WTC11 (cell line): ENCODE measurements around the gene CTSE. TPM values are rescaled to one million over a fixed set of nuclear protein-coding genes. Genes with fewer than 3 reads are reported as not detected.

ENCODE experiments used
- ATAC-seq: fragments of 200-7000 bp; cut with Tn5 transposase; 2 replicates; pipeline ENCODE4 v1.10.0; 2021; ENCODE audit warnings: mild to moderate bottlenecking, moderate library complexity
- CTCF ChIA-PET: fragments of 300-600 bp; sonication (Branson Sonifier 250); formaldehyde crosslinking; loops from one replicate; lab custom pipeline; 2021; ENCODE audit warnings: antibody characterized with exemption; lab: Charles Lee
- POLR2A ChIA-PET: fragments of 350-600 bp; sonication (Branson Sonifier 250); formaldehyde crosslinking; loops from one replicate; lab custom pipeline; 2021; ENCODE audit warnings: antibody characterized with exemption; lab: Charles Lee
- DNase-seq: peaks from one replicate; pipeline ENCODE4 v3.0.0; 2021; ENCODE audit warnings: low spot score
- H3K27ac Mint-ChIP-seq: 2 replicates; pipeline ENCODE4 v1.8.0; 2021; ENCODE audit warnings: mixed read lengths
- H3K27me3 Mint-ChIP-seq: 2 replicates; pipeline ENCODE4 v1.8.0; 2021; ENCODE audit warnings: low read depth, mild to moderate bottlenecking, moderate library complexity, mixed read lengths
- H3K36me3 Mint-ChIP-seq: 2 replicates; pipeline ENCODE4 v1.8.0; 2021; ENCODE audit warnings: mixed read lengths
- H3K4me1 Mint-ChIP-seq: 2 replicates; pipeline ENCODE4 v1.8.0; 2022; ENCODE audit warnings: mixed read lengths
- H3K4me3 Mint-ChIP-seq: 2 replicates; pipeline ENCODE4 v1.8.0; 2021; ENCODE audit warnings: mild to moderate bottlenecking, moderate library complexity, mixed read lengths
- H3K9me3 Mint-ChIP-seq: 2 replicates; pipeline ENCODE4 v1.8.0; 2021; ENCODE audit warnings: mixed read lengths
- ATF2 ChIP-seq: sonication (generic); formaldehyde crosslinking; IDR thresholded peaks from 2 replicates; pipeline ENCODE4 v1.8.1; 2022; ENCODE audit warnings: low read depth, missing genetic modification reagents, borderline replicate concordance
- CDX4 ChIP-seq: fragments of 250-450 bp; sonication (Bioruptor Pico); IDR thresholded peaks from 2 replicates; pipeline ENCODE4 v1.9.0; 2021; ENCODE audit warnings: moderate library complexity, mild to moderate bottlenecking, inconsistent platforms, borderline replicate concordance
- CREB1 ChIP-seq: sonication (generic); formaldehyde crosslinking; IDR thresholded peaks from 2 replicates; pipeline ENCODE4 v1.8.0; 2023; ENCODE audit warnings: mild to moderate bottlenecking, missing genetic modification reagents
- ESRRA ChIP-seq: sonication (generic); formaldehyde crosslinking; IDR thresholded peaks from 2 replicates; pipeline ENCODE4 v1.8.1; 2022; ENCODE audit warnings: mild to moderate bottlenecking, missing genetic modification reagents, borderline replicate concordance
- FOXP4 ChIP-seq: sonication (generic); formaldehyde crosslinking; IDR thresholded peaks from 2 replicates; pipeline ENCODE4 v1.8.0; 2022; ENCODE audit warnings: mild to moderate bottlenecking, missing genetic modification reagents
- JUN ChIP-seq: sonication (generic); formaldehyde crosslinking; IDR thresholded peaks from 2 replicates; pipeline ENCODE4 v1.8.0; 2023; ENCODE audit warnings: mild to moderate bottlenecking, missing genetic modification reagents
- NFYB ChIP-seq: sonication (generic); formaldehyde crosslinking; conservative IDR thresholded peaks from 2 replicates; pipeline ENCODE4 v1.8.0; 2022; ENCODE audit warnings: low read depth, missing genetic modification reagents
- OVOL2 ChIP-seq: fragments of 250-450 bp; sonication (Bioruptor Pico); IDR thresholded peaks from 2 replicates; pipeline ENCODE4 v1.9.0; 2021; ENCODE audit warnings: mild to moderate bottlenecking, borderline replicate concordance
- PRDM15 ChIP-seq: sonication (generic); formaldehyde crosslinking; IDR thresholded peaks from 2 replicates; pipeline ENCODE4 v1.8.0; 2022; ENCODE audit warnings: missing genetic modification reagents
- RELA ChIP-seq: sonication (generic); formaldehyde crosslinking; IDR thresholded peaks from 2 replicates; pipeline ENCODE4 v1.8.1; 2022; ENCODE audit warnings: missing genetic modification reagents, mild to moderate bottlenecking, borderline replicate concordance
- RORB ChIP-seq: fragments of 250-450 bp; sonication (Bioruptor Pico); IDR thresholded peaks from 2 replicates; pipeline ENCODE4 v1.9.0; 2021; ENCODE audit warnings: mild to moderate bottlenecking
- SOX15 ChIP-seq: fragments of 250-450 bp; sonication (Bioruptor Pico); IDR thresholded peaks from 2 replicates; pipeline ENCODE4 v1.9.0; 2021; ENCODE audit warnings: mild to moderate bottlenecking
- TCF7 ChIP-seq: sonication (generic); formaldehyde crosslinking; IDR thresholded peaks from 2 replicates; pipeline ENCODE4 v1.8.0; 2022; ENCODE audit warnings: mild to moderate bottlenecking, low read depth, missing genetic modification reagents, moderate library complexity
- TP53 ChIP-seq: sonication (generic); formaldehyde crosslinking; IDR thresholded peaks from 2 replicates; pipeline ENCODE4 v1.8.1; 2023; ENCODE audit warnings: mild to moderate bottlenecking, missing genetic modification reagents
- ZNF219 ChIP-seq: sonication (generic); formaldehyde crosslinking; IDR thresholded peaks from 2 replicates; pipeline ENCODE4 v1.8.0; 2023; ENCODE audit warnings: missing genetic modification reagents, mild to moderate bottlenecking, borderline replicate concordance
- ZNF232 ChIP-seq: sonication (generic); formaldehyde crosslinking; IDR thresholded peaks from 2 replicates; pipeline ENCODE4 v1.8.0; 2022; ENCODE audit warnings: mild to moderate bottlenecking, missing genetic modification reagents
- ZNF416 ChIP-seq: fragments of 250-450 bp; sonication (Bioruptor Pico); IDR thresholded peaks from 2 replicates; pipeline ENCODE4 v1.9.0; 2021; ENCODE audit warnings: mild to moderate bottlenecking, inconsistent platforms
- ZNF671 ChIP-seq: fragments of 250-450 bp; sonication (Bioruptor Pico); IDR thresholded peaks from 2 replicates; pipeline ENCODE4 v1.8.0; 2021; ENCODE audit warnings: mild to moderate bottlenecking
- total RNA-seq: library from RNA; stranded (reverse); gene quantifications from 3 replicates; pipeline ENCODE4 v1.2.3, GENCODE V29; 2021
- TF ChIP-seq, protein P1 (sequence below): sonication (generic); formaldehyde crosslinking; IDR thresholded peaks from 2 replicates; pipeline ENCODE4 v1.8.1; 2022; ENCODE audit warnings: low read depth, mild to moderate bottlenecking, moderate library complexity, missing genetic modification reagents, borderline replicate concordance
- TF ChIP-seq, protein P2 (sequence below): sonication (generic); formaldehyde crosslinking; IDR thresholded peaks from 2 replicates; pipeline ENCODE4 v1.8.0; 2023; ENCODE audit warnings: missing genetic modification reagents
- TF ChIP-seq, protein P3 (sequence below): sonication (generic); formaldehyde crosslinking; conservative IDR thresholded peaks from 2 replicates; pipeline ENCODE4 v1.8.1; 2022; ENCODE audit warnings: mild to moderate bottlenecking, missing genetic modification reagents

The CTSE gene
- total RNA-seq, 1 experiment from 2014 or later, result 0.17 TPM

DNA sequence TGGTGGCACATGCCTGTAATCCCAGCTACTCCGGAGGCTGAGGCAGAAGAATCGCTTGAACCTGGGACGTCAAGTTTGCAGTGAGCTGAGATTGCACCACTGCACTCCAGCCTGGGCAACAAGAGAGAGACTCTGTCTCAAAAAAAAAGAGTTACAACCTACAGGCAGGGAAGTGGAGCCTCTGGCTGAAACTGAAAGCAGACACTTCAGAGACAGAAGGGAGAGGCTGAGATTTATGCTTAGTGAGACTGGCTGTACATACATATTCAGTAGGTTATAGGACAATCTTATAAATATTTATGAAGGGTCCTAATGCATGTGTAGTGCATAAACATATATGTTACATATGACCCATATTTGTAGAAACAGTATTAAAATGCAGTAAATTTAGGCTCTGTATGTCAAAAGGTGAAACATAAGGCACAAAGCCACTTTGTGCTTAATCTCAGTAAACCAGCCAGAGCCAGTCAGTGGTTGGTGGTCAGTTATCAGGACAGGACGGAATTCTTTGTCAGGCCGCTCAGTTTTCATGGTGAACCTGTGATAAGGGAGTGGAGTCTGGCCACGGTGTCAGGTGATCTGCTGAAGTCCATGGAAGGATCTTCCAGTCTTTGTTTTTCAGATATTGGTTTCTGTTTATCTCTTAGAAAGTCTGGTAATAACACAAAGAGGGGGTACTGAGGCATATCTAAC is 42.9 kb upstream of the CTSE start:
- Mint-ChIP-seq H3K4me3 (no peak overlapping the region), H3K36me3 (peaks cover 9% of the 10 kb centered on the region), H3K27ac (no peak overlapping the region), H3K4me1 (peaks cover 5% of the 10 kb centered on the region), H3K9me3 (peaks cover 9% of the 10 kb centered on the region), H3K27me3 (peaks cover 4% of the 10 kb centered on the region; the same call in 1 of the 2 replicates)
- POLR2A ChIA-PET, result no interaction called here
- ATAC-seq (no peak), DNase-seq (no peak)
- CTCF ChIA-PET, result interaction anchor here (1.0 to 1.4 kb wide), 2 partner anchors 36 to 89 kb away, joined by 5 read pairs; no protein-coding TSS in a partner anchor
- TF ChIP-seq NFYB (CRISPR knock-in tag) (no peak), TCF7 (no peak), RORB (CRISPR knock-in tag) (no peak), TP53 (no peak), SOX15 (CRISPR knock-in tag) (no peak), ZNF416 (no peak)
- TF ChIP-seq, protein P1, sequence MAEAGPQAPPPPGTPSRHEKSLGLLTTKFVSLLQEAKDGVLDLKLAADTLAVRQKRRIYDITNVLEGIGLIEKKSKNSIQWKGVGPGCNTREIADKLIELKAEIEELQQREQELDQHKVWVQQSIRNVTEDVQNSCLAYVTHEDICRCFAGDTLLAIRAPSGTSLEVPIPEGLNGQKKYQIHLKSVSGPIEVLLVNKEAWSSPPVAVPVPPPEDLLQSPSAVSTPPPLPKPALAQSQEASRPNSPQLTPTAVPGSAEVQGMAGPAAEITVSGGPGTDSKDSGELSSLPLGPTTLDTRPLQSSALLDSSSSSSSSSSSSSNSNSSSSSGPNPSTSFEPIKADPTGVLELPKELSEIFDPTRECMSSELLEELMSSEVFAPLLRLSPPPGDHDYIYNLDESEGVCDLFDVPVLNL (CRISPR knock-in tag), result no peak

DNA sequence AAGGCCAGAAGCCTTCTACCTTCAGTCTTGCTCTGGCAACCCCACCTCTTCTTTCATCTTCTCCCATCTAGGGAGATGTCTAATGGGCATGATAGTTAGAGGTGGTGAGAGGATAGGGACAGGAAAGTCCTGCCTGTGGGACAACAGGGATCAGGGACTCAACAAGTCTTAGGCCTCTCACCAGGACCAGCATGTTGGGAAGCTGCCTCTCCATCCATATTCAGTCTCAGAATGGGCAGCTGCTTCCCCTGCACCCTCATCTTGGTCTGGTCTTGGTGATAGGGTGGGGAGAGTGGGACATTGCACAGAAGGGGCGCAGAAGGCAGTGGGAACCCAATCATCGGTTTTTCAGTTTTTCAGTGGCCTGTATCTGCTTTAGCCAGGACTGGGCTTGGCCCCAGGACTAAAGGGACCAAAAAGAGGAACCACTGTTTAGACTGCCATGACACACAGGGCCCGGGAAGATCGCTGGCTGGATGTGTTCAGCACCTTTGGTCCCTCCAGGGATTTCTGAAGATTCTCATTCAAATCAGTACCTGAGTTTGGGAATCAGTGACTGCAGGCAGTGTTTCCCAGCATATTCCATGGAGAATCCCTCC is 42.0 kb upstream of the CTSE start:
- H3K4me3 Mint-ChIP-seq, result no peak overlapping the region

More for the DNA sequence above, 42.0 kb upstream of the CTSE start:
- Mint-ChIP-seq H3K27me3 (peaks cover 4% of the 10 kb centered on the region; the same call in 1 of the 2 replicates), H3K9me3 (peaks cover 9% of the 10 kb centered on the region), H3K4me1 (peaks cover 5% of the 10 kb centered on the region), H3K36me3 (peaks cover 9% of the 10 kb centered on the region), H3K27ac (no peak overlapping the region)
- DNase-seq, result no peak
- CTCF ChIA-PET, result no interaction called here
- no peak for TF ChIP-seq JUN (CRISPR knock-in tag)
- no peak for TF ChIP-seq NFYB (CRISPR knock-in tag)
- TF ChIP-seq RELA, result no peak
- TF ChIP-seq, protein P2, sequence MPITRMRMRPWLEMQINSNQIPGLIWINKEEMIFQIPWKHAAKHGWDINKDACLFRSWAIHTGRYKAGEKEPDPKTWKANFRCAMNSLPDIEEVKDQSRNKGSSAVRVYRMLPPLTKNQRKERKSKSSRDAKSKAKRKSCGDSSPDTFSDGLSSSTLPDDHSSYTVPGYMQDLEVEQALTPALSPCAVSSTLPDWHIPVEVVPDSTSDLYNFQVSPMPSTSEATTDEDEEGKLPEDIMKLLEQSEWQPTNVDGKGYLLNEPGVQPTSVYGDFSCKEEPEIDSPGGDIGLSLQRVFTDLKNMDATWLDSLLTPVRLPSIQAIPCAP, result no peak
- TF ChIP-seq OVOL2, result no peak
- TF ChIP-seq FOXP4 (CRISPR knock-in tag), result no peak
- TF ChIP-seq, protein P3, sequence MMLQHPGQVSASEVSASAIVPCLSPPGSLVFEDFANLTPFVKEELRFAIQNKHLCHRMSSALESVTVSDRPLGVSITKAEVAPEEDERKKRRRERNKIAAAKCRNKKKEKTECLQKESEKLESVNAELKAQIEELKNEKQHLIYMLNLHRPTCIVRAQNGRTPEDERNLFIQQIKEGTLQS (CRISPR knock-in tag), result no peak
- no peak for TF ChIP-seq RORB (CRISPR knock-in tag)
- TF ChIP-seq CDX4 (CRISPR knock-in tag), result no peak
- TF ChIP-seq ATF2, result no peak
- no peak for TF ChIP-seq ZNF232 (CRISPR knock-in tag)
- TF ChIP-seq ZNF219 (CRISPR knock-in tag), result no peak
- no peak for TF ChIP-seq PRDM15 (CRISPR knock-in tag)
- no peak for TF ChIP-seq ESRRA (CRISPR knock-in tag)
- no peak for TF ChIP-seq CREB1
- TF ChIP-seq ZNF671, result no peak
- no peak for TF ChIP-seq SOX15 (CRISPR knock-in tag)
- POLR2A ChIA-PET, result no interaction called here
- no peak for ATAC-seq
